ENCODE data around the gene SETD3. TPM values are rescaled to one million over a fixed set of nuclear protein-coding genes. Genes with fewer than 3 reads are reported as not detected.

The SETD3 gene
- total and polyA plus RNA-seq, 2 of the 8 experiments (the other 6 are each of a cell fraction or from before 2014, with no cell fraction given) = 24.0 to 64.0 TPM

GRCh38 chr14:99520571-99521081 lies 40.0 kb upstream of the SETD3 start:
- no peak overlapping the region for H4K8ac ChIP-seq (ENCODE audit: extremely low read depth, insufficient read depth, low read length)
- no peak overlapping the region for H4K5ac ChIP-seq (ENCODE audit: insufficient read length, low read depth, low read length)
- H3K79me2 ChIP-seq (ENCODE audit: control insufficient read depth in 1 of 2, insufficient read depth in 2 of 2, low read length in 2 of 2) = peaks cover 0 to 2% of the 10 kb centered on the region in 2 experiments; a peak in 1 of 4 replicates
- POLR2A ChIA-PET (ENCODE audit: partially characterized antibody) = no interaction called here
- H3K9me3 ChIP-seq (ENCODE audit: insufficient read depth in 2 of 2, low read depth in 1 of 2, low read length in 1 of 2) = no peaks in the 10 kb centered on the region
- no peak overlapping the region for H2BK12ac ChIP-seq (ENCODE audit: low read depth, low read length)
- FAIRE-seq = no peak
- H2AFZ ChIP-seq (ENCODE audit: low read length) = no peak overlapping the region
- no peak overlapping the region for H3K23ac ChIP-seq (ENCODE audit: insufficient read length)
- 0 out of 2 replicates have a peak, but pooled peaks cover 2% of the 10 kb centered on the region for H3K23me2 ChIP-seq (ENCODE audit: low read depth, low read length)
- H2BK20ac ChIP-seq (ENCODE audit: low read length) = no peak overlapping the region
- H2BK15ac ChIP-seq (ENCODE audit: low read length) = no peak overlapping the region
- no peak overlapping the region for H3K4ac ChIP-seq (replicated peaks; ENCODE audit: insufficient read length, low read depth, low read length)
- H3K4me1 ChIP-seq (replicated peaks in 1 of 4; ENCODE audit: control insufficient read depth in 3 of 4, insufficient read depth in 4 of 4, low read length in 3 of 4) = peaks cover 11 to 34% (median 28%) of the 10 kb centered on the region in 4 experiments
- H3K36me3 ChIP-seq (ENCODE audit: control insufficient read depth in 2 of 4, insufficient read depth in 4 of 4, low read length in 3 of 4) = no peaks in the 10 kb centered on the region; a peak in 1 of 8 replicates
- peaks cover 3 to 5% of the 10 kb centered on the region in 2 experiments for H4K20me1 ChIP-seq (replicated peaks in 1 of 2; ENCODE audit: control insufficient read depth in 1 of 2, insufficient read depth in 2 of 2, low read length in 2 of 2)
- H3K4me2 ChIP-seq (ENCODE audit: insufficient read depth in 1 of 2, low read depth in 2 of 2, low read length in 2 of 2) = no peak overlapping the region
- H2AK5ac ChIP-seq (ENCODE audit: low read depth, low read length) = peak overlapping the region; percentile 75; the same call in 1 of the 2 replicates
- H3K27me3 ChIP-seq (replicated peaks in 1 of 4; ENCODE audit: control insufficient read depth in 3 of 4, extremely low read depth in 1 of 4, insufficient read depth in 3 of 4, low read length in 3 of 4) = no peaks in the 10 kb centered on the region
- H2BK5ac ChIP-seq (ENCODE audit: low read depth, low read length) = no peak overlapping the region
- no peak for DNase-seq (ENCODE audit: low read depth in 1 of 2, low spot score in 2 of 2)
- H4K91ac ChIP-seq (replicated peaks; ENCODE audit: insufficient read length, low read length) = no peak overlapping the region
- H3K79me1 ChIP-seq (ENCODE audit: low read depth, low read length) = peaks cover 4% of the 10 kb centered on the region; the same call in 1 of the 2 replicates
- no peak overlapping the region for H3K14ac ChIP-seq (ENCODE audit: insufficient read length)
- H3K18ac ChIP-seq (ENCODE audit: extremely low read depth, low read length) = no peak overlapping the region
- CTCF ChIA-PET (ENCODE audit: partially characterized antibody) = interaction anchor here (0.7 to 2.6 kb wide), 8 partner anchors 52 to 137 kb away, joined by 3 to 18 read pairs (median 4); no protein-coding TSS in a partner anchor
- no peak overlapping the region for H3K9ac ChIP-seq (replicated peaks in 1 of 4; ENCODE audit: extremely low read depth in 1 of 4, low read depth in 3 of 4, low read length in 3 of 4)
- no peak overlapping the region for H2BK120ac ChIP-seq (replicated peaks; ENCODE audit: low read depth, low read length)
- 82% methylated on average over 10 of the region's 11 CpGs; no CpG with 5 or more reads in 1 of the 2 experiments for WGBS, 2 experiments (ENCODE audit: extremely low coverage in 1 of 2, insufficient coverage in 1 of 2, insufficient read length in 1 of 2, insufficient replicate concordance in 2 of 2, low coverage in 1 of 2, low lambda C conversion rate in 2 of 2, missing lambda C conversion rate in 1 of 2)
- H3K56ac ChIP-seq (replicated peaks; ENCODE audit: insufficient read length, low read depth, low read length) = no peak overlapping the region
- H3K27ac ChIP-seq (ENCODE audit: low read depth, low read length) = no peak overlapping the region
- no peak overlapping the region for H3K4me3 ChIP-seq (ENCODE audit: extremely low read depth in 1 of 4, insufficient read depth in 2 of 4, low read depth in 3 of 4, low read length in 4 of 4)
- TF ChIP-seq SIN3A (conservative IDR thresholded peaks at IDR 0.05 in 1 of 2, IDR thresholded peaks at IDR 0.05 in 1 of 2; ENCODE audit: low read depth in 1 of 2, low read length in 2 of 2) (no peak), TCF12 (IDR thresholded peaks at IDR 0.05; ENCODE audit: low read depth, low read length) (no peak), POU5F1 (IDR thresholded peaks at IDR 0.05; ENCODE audit: low read depth, low read length) (no peak), ASH2L (IDR thresholded peaks at IDR 0.05; ENCODE audit: low read length) (no peak), TEAD4 (IDR thresholded peaks at IDR 0.05; ENCODE audit: low read depth, low read length) (no peak), CTCF (IDR thresholded peaks at IDR 0.05; ENCODE audit: control extremely low read depth in 1 of 3, insufficient read depth in 1 of 3, low read depth in 1 of 3, low read length in 3 of 3) (no peak), PHF8 (conservative IDR thresholded peaks at IDR 0.05; ENCODE audit: low read depth, low read length) (no peak), ATF3 (IDR thresholded peaks at IDR 0.05; ENCODE audit: insufficient read depth, low read depth, low read length) (no peak), CHD2 (IDR thresholded peaks at IDR 0.05; ENCODE audit: low read length) (no peak), EP300 (IDR thresholded peaks at IDR 0.05; ENCODE audit: borderline replicate concordance in 1 of 2, low read depth in 2 of 2, low read length in 2 of 2) (no peak)

Data from H1 (cell line).